ENCODE results near the gene FRMPD4.

GRCh38 chrX:12282991-12283390 is 144.7 kb downstream of the FRMPD4 start:
- TF ChIP-seq CTCF (IDR thresholded peaks at IDR 0.05; ENCODE audit: low read length) (no peak), EZH2phosphoT487 (IDR thresholded peaks at IDR 0.05; ENCODE audit: low read length) (no peak), EZH2 (optimal IDR thresholded peaks at IDR 0.05; ENCODE audit: low read depth, low read length) (no peak)
